Muscle of leg (tissue), 11 donors: ENCODE measurements around the gene CCDC51. TPM values are rescaled to one million over a fixed set of nuclear protein-coding genes. Genes with fewer than 3 reads are reported as not detected.

Experiments
- DNase-seq: peaks from one replicate; pipeline ENCODE4 v3.0.0; 2013
- H3K27ac ChIP-seq: one replicate; pipeline ENCODE4 v1.5.1; 2013; ENCODE audit warnings: mild to moderate bottlenecking, low read length, control low read depth
- H3K27me3 ChIP-seq: one replicate; pipeline ENCODE4 v1.6.1; 2013; ENCODE audit warnings: low read length; ENCODE audit not compliant: control insufficient read depth, insufficient read depth
- H3K36me3 ChIP-seq: one replicate; pipeline ENCODE4 v1.6.1; 2013; ENCODE audit warnings: low read length; ENCODE audit not compliant: control insufficient read depth, insufficient read depth
- H3K4me1 ChIP-seq: one replicate; pipeline ENCODE4 v1.6.1; 2013; ENCODE audit warnings: low read length; ENCODE audit not compliant: control insufficient read depth, insufficient read depth
- H3K4me3 ChIP-seq: one replicate; pipeline ENCODE4 v1.5.1; 2013; ENCODE audit warnings: low read length, control low read depth
- H3K9me3 ChIP-seq: replicated peaks from 2 replicates; pipeline ENCODE4 v1.6.1; 2013; ENCODE audit warnings: low read depth, low read length; ENCODE audit not compliant: control insufficient read depth
- WGBS: methylation state at CpG from one replicate; pipeline ENCODE4 v1.1.5; 2013; ENCODE audit warnings: missing lambda C conversion rate; ENCODE audit not compliant: insufficient coverage; 5-methylcytosine and 5-hydroxymethylcytosine counted together
- polyA plus RNA-seq, 8 donors: library from polyadenylated mRNA; unstranded; fragments of 120-200 nt; gene quantifications; one replicate each; pipeline versions ENCODE4 v1.2.1 to v1.2.3, GENCODE V29; 2013; ENCODE audit warnings: inconsistent platforms in 1 of 8, low replicate concordance in 1 of 8; ENCODE audit not compliant: insufficient read length in 8 of 8, insufficient read depth in 1 of 8
- total RNA-seq: library from RNA; stranded (reverse); fragments of 120-200 nt; gene quantifications from one replicate; pipeline ENCODE4 v1.2.4, GENCODE V29; 2013

CCDC51 gene
- total and polyA plus RNA-seq, 9 donors: 11.2 to 17.9 (median 13.2) TPM

DNA sequence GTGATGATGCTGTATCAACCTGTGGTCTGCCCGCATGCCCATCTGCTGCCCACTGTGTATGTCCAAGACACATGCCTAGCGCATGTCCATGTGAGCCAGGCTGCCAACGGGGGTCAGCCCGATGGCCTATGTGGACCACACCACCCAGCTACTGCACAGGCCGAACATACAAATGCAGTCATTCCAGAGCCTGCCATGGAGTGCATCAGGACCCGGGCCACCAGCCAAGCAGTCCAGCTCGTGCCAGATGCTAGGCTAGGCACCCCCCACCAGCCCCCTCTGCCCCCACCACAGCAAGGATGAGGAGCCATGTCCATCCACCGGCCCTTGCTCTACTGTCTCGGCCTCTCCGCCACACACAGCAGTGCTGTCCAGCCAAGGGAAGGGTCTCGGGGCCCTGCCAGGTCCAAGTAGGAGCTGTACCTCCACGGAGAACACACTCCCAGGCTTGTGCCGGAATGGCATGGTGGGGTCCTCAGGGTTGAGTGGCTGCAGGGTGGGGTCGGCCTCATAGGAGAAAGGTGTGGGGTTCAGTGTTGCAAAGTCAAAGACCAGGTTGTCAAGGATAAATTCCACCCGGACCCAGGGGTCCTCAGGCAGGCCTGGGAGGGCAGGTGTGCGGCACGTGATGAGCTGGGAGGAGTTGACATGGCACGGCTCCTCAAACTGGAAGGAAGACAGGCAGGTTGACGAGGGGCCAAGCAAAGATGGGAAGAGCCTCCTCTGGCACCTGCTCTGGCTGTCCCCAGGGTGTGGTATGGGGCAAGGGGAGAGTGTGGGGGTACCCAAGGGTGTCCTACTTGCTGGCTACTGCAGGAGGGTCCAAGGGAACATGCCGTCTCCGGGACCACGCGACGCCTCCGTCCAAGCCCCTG lies 25.3 kb downstream of the CCDC51 start:
- WGBS: 86% methylated on average over 23 of the region's 25 CpGs
- H3K27me3 ChIP-seq: no peaks in the 10 kb centered on the region
- H3K4me3 ChIP-seq: no peak overlapping the region
- H3K36me3 ChIP-seq: peaks cover 86% of the 10 kb centered on the region
- no peak for DNase-seq
- H3K27ac ChIP-seq: no peak overlapping the region
- no peaks in the 10 kb centered on the region for H3K9me3 ChIP-seq
- no peaks in the 10 kb centered on the region for H3K4me1 ChIP-seq

DNA sequence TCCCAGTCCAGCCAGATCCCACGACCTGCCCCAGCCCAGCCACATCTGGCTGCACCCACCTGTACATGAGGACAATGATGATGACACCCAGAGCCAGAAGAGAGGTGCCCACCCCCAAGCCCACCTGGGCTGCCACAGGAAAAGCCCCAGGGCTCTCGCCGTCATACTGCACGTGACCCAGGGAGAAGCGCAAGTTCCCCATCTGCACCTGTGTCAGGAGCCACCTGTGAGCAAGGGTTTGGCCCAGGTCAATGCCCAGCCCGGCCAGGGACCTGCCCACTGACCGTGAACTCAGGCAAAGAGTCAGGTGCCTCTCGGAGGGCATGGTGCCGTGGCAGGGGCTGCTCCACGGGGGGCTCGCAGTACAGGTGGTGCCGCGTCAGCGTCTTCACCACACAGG lies 26.3 kb downstream of the CCDC51 start:
- no peak for DNase-seq
- peaks cover 89% of the 10 kb centered on the region for H3K36me3 ChIP-seq
- no peaks in the 10 kb centered on the region for H3K4me1 ChIP-seq
- no peak overlapping the region for H3K27ac ChIP-seq
- no peaks in the 10 kb centered on the region for H3K27me3 ChIP-seq
- WGBS: 91% methylated on average over 14 of the region's 14 CpGs
- H3K9me3 ChIP-seq: no peaks in the 10 kb centered on the region
- no peak overlapping the region for H3K4me3 ChIP-seq

DNA sequence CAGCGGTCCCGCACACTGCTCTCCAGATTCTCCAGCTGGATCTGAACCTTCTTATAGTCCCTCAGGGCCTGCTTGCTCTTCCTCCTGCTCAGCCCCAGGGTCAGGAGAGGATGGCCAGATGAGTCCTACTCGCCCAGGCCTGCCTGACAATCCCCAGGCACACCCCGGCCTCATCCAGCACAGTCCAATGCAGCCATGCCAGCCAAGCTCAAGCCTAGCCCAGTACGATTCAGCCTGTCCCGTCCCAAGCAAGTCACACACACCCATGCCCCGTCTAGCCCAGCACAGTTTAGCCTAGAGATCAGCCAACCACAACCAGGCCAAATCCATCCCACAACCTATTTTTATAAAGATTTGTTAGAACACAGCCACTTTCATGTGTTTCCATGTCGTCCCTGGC lies 26.8 kb downstream of the CCDC51 start:
- no peak overlapping the region for H3K4me3 ChIP-seq
- WGBS: 76% methylated on average over 8 of the region's 8 CpGs
- no peaks in the 10 kb centered on the region for H3K4me1 ChIP-seq
- no peaks in the 10 kb centered on the region for H3K27me3 ChIP-seq
- no peaks in the 10 kb centered on the region for H3K9me3 ChIP-seq
- no peak overlapping the region for H3K27ac ChIP-seq
- peaks cover 86% of the 10 kb centered on the region for H3K36me3 ChIP-seq
- DNase-seq: no peak

DNA sequence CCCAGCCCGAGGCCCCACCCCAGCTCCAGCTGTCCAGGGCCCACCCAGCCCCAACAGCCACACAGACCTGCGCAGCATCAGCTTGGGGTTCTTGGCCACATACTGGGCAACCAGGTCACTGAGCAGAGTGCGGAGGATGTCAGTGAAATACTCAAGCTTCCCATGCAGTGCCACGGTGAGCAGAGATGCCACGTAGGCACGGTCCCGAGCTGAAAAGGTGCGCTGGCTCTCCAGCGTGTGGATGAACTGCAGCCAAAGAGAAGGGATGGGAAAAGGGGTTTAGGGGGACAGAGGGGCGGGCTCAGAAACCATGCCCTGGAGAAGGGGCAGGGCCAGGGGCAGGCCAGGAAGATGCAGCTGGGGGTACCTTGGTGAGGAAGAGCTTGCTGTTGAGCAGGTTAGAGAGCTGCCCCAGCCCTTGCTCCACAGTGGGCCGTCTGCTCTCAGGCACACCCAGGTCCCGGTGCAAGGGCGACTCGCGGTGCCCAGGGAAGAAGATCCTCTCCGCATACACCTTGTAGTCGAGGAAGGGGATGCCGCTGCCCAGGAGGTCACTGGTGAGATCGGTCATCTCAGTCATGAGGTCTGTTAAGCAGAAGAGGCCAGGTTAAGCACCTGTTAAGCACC lies 27.4 kb downstream of the CCDC51 start:
- Histone ChIP-seq H3K27ac (no peak overlapping the region), H3K9me3 (no peaks in the 10 kb centered on the region), H3K27me3 (no peaks in the 10 kb centered on the region), H3K4me1 (no peaks in the 10 kb centered on the region), H3K36me3 (peaks cover 82% of the 10 kb centered on the region), H3K4me3 (no peak overlapping the region)
- DNase-seq: no peak
- 91% methylated on average over 19 of the region's 19 CpGs for WGBS

GRCh38 chr3:48411606-48412374 lies 28.1 kb downstream of the CCDC51 start:
- 92% methylated on average over 8 of the region's 11 CpGs for WGBS
- H3K36me3 ChIP-seq: peaks cover 76% of the 10 kb centered on the region
- no peaks in the 10 kb centered on the region for H3K4me1 ChIP-seq
- H3K27ac ChIP-seq: no peak overlapping the region
- DNase-seq: peak; percentile 0
- no peaks in the 10 kb centered on the region for H3K27me3 ChIP-seq
- no peak overlapping the region for H3K4me3 ChIP-seq
- no peaks in the 10 kb centered on the region for H3K9me3 ChIP-seq

DNA sequence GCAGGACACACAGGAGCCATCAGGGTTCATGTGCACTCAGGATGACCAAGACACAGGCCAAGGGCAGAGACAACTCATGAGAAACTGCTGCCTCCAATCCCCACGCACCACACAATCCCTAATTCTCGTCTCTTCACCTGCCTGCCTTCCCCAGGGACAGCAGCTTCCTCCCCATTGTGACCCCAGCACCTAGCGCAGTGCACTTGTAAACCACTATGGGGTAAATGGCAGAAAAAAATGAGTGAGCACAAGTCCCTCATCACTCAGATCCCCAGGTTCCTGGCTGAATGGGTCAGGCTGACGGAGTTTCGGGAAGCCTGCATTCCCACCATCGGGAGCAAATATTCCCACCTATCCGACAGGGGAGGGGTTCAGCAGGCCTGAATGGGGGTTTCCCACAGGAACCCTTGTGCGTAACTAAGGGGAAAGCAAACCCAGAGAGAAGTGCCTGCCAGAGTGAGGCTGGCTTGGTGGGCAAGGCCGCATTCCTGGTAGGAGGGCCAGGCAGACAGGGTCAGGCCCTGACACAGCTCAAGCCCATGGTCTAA lies 28.8 kb downstream of the CCDC51 start:
- no peak for DNase-seq
- Histone ChIP-seq H3K9me3 (no peaks in the 10 kb centered on the region), H3K36me3 (peaks cover 79% of the 10 kb centered on the region), H3K4me1 (no peaks in the 10 kb centered on the region), H3K27me3 (no peaks in the 10 kb centered on the region), H3K27ac (no peak overlapping the region), H3K4me3 (no peak overlapping the region)
- 94% methylated on average over 3 of the region's 9 CpGs for WGBS

DNA sequence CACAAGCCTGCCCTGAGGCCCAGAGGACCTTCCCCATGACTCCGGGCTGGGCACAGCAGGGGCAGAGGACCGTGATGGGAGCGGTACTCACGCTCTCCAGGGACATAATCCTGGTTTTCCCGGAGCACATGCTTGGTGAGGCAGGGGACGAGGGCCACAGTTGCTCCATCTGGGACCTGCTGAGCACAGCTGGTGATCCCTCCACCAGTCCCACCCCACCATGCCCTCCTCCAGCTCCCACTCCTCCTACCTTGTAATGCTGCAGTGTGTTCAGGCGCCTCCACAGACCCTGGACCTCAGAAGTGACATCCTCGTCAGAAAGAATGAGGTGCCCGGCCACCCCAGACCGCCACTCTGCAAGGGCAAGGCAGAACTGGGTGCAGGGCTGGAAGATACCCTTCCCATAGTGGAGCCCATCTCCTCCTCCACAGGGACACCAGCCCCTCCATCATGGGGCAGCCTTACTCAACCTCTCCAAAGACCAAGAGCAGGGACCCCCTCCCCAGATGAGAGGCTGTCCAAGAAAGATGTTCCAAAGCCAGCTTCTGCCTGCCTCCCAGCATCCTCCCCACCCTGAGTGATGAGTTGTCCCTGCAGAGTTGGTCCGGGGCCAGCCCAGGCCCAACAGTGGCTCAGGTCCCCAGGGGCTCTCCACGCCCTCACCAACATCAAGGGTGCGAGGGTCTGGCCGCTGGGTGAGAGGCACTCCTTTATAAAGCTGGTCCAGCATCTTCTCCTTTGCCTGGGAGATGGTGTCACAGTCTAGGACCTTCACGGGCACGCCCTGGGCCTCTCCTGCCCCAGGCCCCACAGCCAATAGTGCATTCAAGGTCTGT lies 29.5 kb downstream of the CCDC51 start:
- DNase-seq: peak; percentile 0
- no peak overlapping the region for H3K4me3 ChIP-seq
- no peaks in the 10 kb centered on the region for H3K9me3 ChIP-seq
- 96% methylated on average over 14 of the region's 16 CpGs for WGBS
- H3K36me3 ChIP-seq: peaks cover 76% of the 10 kb centered on the region
- no peaks in the 10 kb centered on the region for H3K4me1 ChIP-seq
- H3K27me3 ChIP-seq: no peaks in the 10 kb centered on the region
- H3K27ac ChIP-seq: no peak overlapping the region

- WGBS: 92% methylated on average over 20 of the region's 31 CpGs
- Histone ChIP-seq H3K36me3 (peaks cover 77% of the 10 kb centered on the region), H3K9me3 (no peaks in the 10 kb centered on the region)
Measured at GRCh38 chr3:48409291-48410201, 30.4 kb downstream of the CCDC51 start.

GRCh38 chr3:48408823-48409281 lies 31.1 kb downstream of the CCDC51 start:
- WGBS: 84% methylated on average over 4 of the region's 4 CpGs
- Histone ChIP-seq H3K9me3 (no peaks in the 10 kb centered on the region), H3K36me3 (peaks cover 77% of the 10 kb centered on the region), H3K4me3 (no peak overlapping the region), H3K27ac (no peak overlapping the region), H3K27me3 (no peaks in the 10 kb centered on the region), H3K4me1 (no peaks in the 10 kb centered on the region)
- no peak for DNase-seq

More at GRCh38 chr3:48409291-48410201, 30.4 kb downstream of the CCDC51 start:
- Histone ChIP-seq H3K27ac (no peak overlapping the region), H3K27me3 (no peaks in the 10 kb centered on the region), H3K4me1 (no peaks in the 10 kb centered on the region), H3K4me3 (no peak overlapping the region)
- peak; percentile 0 for DNase-seq
